Thoracic aorta endothelial cell (primary cell): ENCODE results near the gene RABL2A. TPM values are rescaled to one million over a fixed set of nuclear protein-coding genes. Genes with fewer than 3 reads are reported as not detected.

Source experiments
- small RNA-seq: library from RNA; depleted of rRNA; stranded (forward); fragments of <200 nt; gene quantifications from one replicate; pipeline ENCODE3, GENCODE V24; 2012
- total RNA-seq: library from RNA; depleted of rRNA; stranded (reverse); fragments of >200 nt; gene quantifications from 2 replicates; pipeline ENCODE4 v1.2.3, GENCODE V29; 2012

RABL2A gene
- total RNA-seq: 8.0 and 8.8 TPM in 2 replicates

DNA sequence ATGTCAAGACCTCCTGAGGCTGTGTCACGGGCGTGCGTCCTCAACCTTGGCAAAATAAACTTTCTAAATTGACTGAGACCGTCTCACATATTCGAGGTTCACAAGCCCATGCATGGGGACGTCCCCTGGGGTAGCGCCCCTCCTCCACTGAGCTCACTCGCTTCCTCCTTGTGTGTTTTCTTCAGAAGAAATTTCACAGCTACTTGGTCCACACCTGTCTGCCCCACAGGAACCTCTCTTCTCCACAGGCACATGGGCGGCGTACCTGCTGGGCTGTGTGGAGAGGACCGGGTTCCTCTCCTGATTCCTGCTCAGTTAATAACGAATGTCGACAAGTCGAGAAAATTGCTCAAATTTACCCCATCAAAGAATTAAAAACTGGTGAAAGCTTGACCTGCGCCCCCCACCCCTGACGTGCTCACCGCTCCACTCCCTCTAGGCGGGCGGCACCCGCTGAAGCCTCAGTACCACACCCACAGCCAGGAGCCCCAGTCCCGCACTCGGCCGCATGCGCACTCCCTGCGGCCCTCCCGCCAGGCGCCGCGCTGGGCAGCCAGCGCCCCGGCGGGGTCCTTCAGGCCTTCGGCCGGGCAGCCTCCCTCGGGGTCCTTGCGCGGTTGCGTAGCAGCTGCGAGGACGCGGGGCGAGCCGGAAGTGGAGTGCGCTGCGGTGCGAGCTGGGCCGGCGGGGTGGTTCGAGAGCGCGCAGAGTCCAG lies at the start of gene RABL2A:
RABL2A (plus strand) TSS at position 651 of the 715 bp plus-strand sequence. CDS start 1,341 bp downstream, outside the sequence.

Small RNA genes within 50 kb of the gene (small RNA-seq; reads per million reads assigned to genes)
- gene MIR1302-3 (not detected), gene RNU6-744P (not detected)

Other genes starting within 250 kb of the RABL2A start
- 33.2 and 37.1 TPM in 2 replicates for gene ZNG1B, start 189.6 kb upstream of the RABL2A start, total RNA-seq
- gene FOXD4L1, start 128.6 kb upstream of the RABL2A start, total RNA-seq: 0.13 TPM in 1 of 2 replicates, not detected in the other
- gene SLC35F5, start 129.4 kb downstream of the RABL2A start, total RNA-seq: 132 and 133 TPM in 2 replicates